DMS 273 (cell line): ENCODE measurements around the gene SLK.

Experiments used
- DNase-seq: peaks from one replicate; lab custom pipeline; 2025; ENCODE audit not compliant: unreplicated experiment; lab: John Stamatoyannopoulos, UW

The SLK gene

DNA sequence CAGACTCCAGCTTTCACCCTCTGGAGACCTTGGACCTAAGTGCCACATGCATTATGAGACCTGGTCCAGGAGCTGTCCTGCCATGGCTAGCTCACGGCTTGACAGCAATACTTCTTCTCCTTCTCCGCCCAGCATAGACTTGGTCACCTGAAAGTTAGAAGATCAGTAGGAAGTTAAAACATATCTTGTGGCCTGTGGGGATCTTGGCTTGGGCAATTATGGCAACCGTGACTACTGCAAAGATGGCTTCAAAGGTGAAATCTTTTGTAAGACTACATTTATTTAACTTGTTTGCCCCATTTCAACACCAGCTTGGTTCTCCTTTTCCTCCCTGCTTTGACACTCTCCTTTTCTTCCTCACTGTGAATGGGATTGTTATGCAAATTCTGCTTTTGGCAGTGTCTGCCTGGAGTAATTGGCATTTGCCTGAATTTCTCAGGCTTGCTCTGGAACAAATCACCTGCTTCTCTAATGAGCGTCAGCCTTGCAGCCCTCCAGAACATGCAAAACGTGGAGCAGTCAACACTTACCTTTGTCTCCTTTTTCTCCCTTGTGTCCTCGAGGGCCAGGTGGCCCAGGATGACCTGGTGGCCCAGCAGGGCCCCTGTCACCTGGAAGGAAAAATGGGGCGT lies 65.3 kb downstream of the SLK start:
- DNase-seq: no peak

DNA sequence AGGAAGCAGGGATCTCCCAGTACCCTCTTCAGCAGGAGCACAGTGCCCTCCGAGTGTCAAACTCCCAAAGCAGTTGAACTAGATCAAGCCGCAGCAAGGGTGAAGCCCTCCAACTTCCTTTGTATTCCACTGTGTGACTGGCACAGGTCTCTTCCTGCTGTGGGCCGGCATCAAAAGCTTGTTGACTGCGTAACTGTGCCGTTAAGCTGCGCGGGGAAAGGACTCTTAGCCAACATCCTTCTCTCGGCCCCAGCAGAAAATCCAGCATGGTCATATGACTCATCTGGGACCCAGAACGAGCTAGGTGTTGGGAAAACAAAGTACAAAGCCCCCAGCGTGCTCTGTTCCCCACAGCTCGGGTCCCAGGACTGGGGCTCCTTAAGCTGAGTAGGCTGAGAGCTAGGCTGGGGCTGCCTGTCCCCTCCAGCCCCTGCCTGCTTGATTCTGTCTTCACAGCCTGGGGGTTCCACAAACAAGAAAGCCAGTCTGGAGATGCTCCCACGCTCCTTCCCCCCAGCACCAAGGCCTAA lies 66.5 kb downstream of the SLK start:
- DNase-seq: no peak

DNA sequence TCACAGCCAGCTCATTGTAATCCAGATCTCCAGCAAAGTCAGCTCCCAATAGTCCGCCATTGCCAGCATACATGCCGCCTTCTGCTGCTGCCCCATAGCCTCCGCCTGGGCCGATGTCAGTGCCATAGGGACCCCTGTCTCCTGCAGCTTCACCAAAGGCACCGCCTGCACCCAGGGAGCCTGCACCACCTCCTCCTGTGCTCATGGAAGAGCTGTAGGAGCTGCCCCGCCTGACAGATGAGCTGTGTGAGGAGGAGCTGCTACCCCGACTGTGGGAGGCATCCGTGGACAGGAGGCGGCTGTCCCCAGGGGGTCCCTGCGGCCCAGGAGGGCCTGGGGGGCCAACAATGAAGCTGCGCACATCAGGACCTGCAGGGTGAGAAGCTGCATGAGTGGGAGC lies 67.0 kb downstream of the SLK start:
- no peak for DNase-seq

DNA sequence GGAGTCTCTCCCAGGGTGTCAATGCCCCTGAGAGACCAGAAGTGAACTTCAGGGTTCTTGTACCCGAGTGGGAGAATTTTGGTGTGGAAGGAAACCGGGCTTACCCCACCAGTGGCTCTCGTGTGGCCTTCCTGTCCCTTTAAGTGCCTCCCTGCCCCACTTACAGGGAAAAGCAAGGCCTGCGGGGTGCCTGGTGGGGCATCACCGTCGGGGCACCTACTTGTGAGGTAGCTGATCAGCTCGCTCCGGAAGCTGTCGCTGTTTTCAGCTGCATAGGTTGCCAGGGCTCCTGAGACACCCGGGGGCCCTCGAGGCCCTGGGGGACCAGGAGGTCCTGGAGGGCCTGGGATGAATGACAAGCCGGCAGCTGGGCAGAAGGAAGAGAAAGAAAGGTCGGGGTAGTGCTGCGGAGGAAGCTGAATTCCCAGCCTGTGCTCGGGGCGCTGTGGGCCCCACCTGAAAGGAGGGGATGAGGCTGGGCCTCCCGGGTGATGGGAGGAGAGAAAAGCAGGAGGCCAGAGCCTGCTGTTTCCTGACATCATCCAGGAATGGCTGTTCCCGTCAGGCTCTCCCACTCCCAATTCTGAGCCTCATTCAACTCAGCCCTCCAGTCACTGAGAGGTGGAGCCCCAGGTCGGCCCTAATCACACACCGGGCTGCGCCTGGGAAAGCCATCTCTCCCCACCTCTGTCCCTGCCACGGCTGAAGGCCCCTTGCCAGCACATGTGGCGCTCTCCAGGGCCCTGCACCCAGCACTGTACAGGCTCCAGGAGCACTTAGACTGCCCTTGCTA lies 67.7 kb downstream of the SLK start:
- peak; percentile 7 for DNase-seq

DNA sequence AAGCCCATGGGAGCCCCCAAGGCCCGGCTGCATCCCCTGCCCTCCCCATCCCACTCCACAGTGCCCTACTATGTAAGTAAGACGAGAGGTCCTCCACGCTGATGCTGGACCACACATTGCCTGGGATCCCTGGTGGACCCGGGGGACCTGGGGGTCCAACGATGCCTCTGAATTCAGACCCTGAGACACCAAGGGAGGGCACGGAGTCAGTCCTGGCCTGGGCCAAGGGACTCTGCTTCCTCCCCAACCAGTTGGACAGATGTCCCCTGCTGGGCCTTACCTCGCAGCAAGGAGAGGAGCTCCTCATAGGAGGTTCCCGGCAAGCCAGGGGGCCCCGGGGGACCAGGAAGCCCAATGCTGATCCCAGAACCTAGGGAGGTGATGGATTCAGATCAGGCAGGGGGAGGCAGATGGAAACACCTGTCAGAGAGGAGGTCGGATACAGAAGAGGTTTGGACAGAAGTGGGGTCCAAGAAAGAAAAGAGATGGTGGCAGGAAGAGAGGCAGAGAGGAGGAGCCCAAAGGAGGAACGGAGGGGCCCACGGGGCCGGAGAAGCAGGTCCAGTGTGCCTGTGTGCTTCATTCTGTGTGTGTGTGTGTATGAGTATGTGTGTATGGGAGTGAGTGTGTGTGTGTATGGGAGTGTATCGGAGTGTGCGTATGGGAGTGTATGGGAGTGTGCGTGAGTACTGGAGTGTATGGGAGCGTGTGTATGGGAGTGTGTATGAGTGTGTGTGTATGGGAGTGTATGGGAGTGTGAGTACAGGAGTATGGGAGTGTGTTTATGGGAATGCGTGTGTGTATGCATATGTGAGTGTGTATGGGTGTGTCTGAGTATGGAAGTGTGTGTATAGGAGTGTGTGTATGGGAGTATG lies 68.5 kb downstream of the SLK start:
- no peak for DNase-seq

DNA sequence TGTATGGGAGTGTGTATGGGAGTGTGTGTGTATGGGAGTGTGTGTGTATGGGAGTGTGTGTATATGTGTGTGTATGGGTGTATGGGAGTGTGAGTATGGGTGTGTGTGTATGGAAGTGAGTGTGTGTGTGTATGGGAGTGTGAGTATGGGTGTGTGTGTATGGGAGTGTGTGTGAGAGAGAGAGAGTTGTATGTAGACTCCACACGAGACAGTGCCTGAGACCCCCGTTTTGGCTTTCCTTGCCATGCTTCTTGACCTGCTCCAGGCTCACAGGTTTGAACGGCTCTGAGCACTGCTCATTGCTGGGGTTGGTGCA lies 69.1 kb downstream of the SLK start:
- peak; percentile 14 for DNase-seq

DNA sequence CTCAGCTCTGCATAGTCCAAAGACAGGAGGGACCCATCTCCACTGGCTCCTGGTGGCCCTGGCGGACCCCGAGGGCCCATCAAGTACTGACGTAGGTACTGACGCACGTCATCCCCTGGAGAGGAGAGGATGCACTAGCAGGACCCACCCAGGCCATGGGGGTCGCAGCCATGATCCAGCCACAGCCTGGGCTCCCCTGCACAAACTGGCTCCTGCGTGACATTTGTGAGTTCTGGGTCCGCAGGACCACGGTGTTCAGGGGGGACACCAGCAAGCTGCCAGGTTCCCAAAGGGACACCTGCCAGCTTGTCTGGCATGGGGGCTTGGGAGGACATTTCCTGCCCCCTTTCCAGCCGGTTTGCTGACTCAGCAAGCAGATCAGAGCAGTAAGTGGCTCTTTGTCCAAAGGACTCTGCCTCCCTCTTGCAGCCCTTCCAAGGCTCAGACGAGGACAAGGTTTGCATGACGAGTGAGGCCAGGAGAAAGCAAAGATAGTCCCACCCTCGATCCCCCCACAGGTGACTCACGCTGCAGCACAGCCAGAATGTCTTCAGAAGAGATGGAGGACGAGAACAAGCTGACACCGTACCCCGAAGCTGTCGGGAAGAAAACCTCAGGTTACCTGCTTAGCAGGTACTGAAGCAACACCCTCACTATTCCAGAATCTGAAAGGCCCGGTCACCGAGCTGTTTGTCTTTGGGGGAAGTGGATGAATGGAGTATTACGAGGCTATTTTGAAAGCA lies 69.7 kb downstream of the SLK start:
- DNase-seq: no peak

DNA sequence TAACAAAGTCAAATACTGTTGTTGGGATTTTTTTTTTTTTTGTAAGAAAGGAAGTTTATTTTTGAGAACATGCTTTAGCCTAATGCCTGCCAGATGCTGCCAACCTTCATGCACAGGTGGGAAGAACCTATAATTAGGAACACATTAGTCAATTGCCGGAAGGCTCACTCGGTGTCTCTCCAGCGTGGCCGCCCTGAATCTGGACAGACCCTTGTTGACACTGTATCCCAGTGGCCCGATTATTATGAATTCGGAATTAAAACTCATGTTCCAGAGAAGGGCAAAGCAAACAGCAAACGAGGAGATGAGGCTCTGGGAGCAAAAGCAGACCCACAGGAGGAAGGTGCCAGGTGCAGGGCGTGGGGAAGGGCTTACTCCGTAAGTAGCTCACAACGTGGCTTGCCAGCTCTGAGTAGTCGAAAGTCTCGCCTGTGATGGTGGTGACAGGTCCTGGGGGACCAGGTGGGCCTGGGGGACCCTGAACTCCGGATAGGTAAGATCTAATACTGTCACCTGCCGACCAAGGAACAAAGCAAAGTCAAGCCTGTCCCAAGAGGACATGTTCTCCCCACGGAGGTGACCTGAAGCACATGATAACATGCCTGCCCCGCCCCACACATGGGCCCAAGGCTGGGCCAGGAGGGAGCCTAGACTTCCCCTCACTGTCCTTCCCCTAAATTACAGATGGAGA lies 70.5 kb downstream of the SLK start:
- no peak for DNase-seq

DNA sequence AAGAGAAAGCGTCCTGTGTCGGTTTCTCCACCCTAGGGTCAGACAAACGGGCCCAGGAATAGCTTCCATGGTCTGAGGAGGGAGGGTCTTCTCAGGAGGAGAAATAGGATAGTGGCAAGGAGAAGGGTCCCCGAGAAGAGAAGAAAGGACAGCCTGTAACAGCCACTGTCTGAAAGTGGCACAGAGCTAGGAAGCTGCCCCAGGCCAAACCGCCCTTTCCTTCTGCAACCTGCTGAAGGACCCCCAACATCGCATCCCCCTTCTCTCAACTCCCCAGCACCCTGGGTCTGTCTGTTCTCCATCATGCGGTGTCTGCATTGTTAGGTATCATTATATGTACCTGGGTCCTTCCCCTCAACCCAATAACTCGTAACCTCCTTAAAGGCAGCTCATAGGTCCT lies 71.6 kb downstream of the SLK start:
- DNase-seq: no peak

DNA sequence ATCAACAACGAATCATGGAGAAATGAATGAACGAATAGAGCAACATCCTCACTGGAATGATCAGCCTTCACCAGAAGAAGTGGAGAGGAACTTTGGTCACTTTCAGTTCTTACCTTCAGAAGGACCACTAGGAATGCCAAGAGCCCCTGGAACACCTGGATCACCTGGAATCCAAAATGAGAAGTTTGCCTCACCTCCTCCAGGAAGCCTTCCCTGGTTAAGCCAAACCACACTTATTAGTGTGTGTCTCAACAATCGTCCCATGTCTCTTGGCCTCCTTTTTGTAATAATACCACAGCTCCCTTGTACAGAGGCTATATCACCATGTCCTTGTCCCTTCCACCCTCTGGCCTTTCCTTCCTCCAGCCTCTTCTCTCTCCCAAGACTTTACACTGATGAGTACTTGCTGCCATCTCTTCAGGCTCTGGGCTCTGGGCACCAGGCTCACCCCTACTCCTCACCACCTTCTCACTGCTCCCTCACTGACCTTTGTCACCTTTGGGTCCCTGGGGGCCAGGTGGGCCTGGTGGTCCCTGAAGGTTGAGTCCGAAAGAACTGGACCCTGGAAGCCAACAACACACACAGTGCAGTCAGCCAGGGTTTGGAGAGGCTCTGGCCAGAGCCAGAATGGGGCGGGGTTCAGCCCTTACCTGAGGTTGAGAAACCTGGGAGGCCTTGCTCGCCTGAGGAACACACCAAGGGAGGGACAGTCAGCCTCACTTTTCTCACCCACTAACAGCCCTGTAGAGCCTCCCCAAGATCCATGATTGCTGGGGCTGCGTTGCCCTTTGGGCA lies 72.2 kb downstream of the SLK start:
- DNase-seq: no peak

DNA sequence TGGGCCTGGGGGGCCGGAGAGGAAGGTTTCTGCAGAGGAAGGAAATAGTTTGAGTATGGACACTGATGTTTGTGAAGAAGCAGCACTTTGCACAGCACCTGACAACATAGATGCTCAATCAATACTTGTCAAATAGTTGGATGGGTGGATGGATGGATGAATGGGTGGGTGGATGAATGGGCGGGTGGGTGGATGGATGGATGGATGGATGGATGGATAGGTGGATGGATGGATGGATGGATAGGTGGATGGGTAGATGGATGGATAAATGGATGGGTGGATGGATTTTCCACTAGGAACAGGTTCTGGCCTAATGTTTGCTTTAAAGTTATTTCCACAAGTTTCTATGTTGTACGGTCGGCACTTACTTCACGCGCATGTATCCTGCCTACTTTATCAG lies 73.4 kb downstream of the SLK start:
- no peak for DNase-seq

DNA sequence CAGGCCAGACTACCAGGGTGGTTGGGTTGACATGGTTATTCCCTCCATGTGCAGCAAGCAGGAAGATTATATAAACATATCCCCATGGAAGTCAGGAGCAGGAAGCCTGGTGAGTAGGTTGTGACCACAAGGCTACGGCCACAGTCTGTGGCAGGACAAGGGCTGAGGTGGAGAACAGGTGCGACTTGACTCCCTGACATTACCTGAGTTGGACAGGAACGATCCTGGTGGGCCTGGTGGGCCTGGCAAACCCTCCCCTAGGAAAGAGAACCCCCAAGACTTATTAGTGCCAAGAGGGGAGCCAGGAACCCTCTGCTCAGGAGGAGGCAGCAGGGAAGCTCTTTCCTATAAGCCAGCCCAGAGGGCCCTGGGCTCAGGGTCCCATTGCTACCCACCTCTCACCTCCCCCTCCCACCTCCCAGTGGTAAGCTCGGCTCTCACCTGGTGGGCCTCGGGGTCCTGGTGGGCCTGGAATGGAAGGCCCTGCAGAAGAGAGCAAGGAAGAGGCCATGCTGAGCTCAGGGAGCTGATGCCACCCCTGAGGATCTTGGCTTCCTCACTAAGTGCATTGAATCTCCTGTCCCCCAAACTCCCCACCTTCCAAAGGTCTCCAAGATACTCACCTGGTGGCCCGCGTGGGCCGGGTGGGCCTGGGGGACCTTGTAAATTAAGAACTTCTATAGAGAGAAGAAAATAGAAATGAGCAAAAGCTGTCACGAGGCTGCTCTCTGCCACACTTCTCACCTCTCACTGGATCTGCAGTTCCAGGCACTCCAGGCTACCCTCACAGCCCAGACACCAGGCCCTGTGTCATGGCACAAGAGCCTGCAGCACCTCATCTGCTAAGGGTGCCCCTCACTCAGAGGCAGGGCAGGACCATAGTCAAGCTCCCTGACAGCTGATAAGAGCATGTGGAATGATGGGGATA lies 74.2 kb downstream of the SLK start:
- no peak for DNase-seq

DNA sequence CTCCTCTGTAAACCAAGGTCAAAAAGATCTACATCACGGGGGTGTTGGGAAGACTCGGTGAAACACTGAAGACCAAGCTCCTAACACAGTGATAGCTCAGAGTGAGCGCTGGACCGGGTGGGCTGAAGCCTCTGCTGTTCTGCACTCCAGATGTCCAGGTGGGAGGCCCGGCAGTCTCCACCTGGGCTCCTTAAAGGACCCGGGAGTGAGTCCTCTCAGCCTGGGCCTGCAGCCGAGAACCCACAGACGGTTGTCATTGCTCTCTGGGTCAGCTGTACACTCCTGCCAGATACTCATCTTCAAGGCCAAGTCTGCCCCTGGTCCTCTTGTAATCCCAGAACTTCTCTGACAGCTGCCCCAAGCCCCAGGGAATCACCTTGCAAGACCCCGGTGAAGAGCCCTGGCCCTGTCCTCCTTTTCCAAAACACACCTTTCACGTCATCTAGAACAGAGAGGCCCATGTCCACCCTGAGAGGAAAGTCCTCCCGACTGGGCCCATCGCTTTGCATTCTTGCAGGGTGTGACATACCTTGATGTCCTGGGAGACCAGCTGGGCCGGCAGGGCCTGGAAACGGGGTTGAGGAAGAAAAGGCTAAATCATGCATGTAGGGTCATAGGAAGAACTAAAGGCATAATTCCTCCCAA lies 75.1 kb downstream of the SLK start:
- no peak for DNase-seq

DNA sequence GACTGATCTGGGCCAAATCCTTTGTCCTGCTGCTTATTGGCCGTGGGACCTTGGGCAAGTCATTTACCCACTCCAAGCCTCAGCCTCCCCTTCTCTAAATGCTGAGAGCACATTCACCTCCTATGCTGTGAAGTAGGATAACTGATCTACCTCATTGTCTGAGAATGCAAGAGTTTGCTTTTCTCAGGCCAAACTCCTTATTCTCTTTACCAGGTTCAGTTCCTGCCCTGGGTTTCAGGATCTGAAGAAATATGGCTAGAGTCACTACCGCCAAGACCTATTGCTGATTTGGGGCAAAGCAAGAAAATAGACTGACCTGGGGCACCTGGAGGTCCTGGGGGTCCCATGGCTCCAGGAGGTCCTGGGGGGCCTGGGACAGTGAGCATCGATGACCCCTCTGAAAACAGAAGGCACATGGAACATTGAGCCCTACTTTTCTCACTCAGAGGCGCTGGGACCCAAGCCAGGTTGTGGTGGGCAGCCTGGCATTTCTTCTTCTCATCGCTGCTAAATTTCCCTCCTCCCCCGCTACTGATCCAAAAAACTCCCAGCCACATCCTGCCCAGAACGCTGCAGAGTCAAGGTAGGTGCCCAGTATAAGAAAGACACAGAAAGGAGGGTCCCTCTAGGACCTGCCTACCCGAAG lies 76.4 kb downstream of the SLK start:
- no peak for DNase-seq

DNA sequence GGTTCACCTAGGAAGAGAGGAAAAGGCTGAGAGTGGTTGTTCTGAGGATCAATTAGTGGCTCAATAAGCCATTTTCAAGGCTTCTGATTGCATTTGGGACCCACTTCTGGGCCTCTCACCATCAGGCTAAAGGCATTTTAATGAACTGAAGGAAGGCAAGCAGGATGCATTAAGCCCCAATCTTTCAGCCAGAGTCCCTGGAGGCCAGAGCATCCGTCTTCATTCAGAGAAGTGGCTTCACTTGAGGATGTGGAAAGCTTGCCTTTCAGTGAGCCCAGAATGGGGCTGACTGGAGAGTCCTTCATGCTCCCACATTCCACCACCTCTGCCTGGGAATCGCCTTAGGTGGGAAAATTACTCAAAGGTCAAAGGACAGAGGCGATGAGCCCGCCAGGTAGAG lies 76.9 kb downstream of the SLK start:
- DNase-seq: no peak

DNA sequence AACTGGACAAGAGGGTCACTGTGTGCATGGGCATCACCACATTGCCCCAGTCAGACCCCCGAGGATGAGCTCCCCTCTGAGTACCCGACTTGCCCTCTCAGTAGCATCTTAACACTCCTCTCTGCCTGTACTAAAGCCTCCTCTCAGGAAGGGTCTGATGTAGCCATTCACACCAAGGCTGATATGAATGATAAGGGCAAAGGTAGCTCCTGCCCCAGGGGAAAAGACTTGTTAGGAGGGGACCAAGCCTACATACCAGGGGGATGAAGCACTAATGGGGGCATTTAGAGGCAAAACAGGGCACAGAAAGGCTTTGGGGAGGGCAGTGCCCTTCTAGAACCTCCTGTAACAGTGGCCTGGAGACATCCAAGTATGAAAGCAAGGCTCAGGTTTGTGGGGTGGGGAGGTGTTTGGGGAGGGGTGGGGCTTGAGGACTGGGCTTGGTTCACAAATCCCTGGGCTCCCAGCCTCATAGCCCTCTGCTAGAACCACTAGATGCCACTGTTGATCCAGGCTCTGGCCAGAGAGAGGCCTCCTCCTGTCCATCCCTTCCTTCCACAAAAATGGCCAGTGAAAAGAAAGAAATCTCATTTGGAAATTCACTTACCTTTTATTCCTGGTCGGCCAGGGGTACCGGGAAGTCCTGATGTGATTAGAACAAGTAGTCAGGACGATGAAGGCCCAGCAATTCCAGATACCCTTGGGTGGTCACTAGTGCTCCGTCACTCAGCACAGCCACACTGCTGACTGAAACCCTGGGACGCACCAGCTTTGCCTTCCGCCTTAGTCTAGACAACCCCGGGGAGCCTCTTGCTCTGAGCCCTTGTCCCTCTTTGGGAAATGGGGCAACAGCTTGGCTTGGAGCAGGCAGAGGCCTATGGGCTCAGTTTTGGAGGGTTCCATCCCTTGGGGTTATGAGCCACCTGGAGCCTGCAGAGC lies 78.5 kb downstream of the SLK start:
- peak; percentile 61 for DNase-seq

DNA sequence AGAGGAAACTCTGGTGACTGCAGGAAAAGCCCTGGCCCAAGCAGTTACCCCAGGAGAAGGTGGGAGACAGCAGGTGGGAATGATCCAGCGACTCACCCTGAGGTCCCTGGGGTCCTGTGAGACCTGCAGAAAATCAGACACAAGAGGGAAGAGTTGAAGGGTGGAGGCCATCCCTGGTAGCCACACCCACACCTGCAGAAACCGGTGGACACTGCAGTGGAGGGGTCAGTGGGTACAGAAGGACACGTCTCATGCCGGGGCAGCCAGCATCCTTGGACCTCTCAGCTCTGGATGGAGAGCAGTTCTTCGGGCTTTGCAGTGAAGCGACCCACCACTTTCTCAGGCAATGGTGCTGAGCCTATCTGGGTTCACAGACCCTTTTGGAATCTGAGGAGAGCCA lies 79.7 kb downstream of the SLK start:
- DNase-seq: no peak
